GM12878 (cell line): ENCODE data around the gene YPEL3. TPM values are rescaled to one million over a fixed set of nuclear protein-coding genes. Genes with fewer than 3 reads are reported as not detected.

Experiments used
- ASH2L ChIP-seq: fragments of 300-600, 200-600 bp; sonication (generic); IDR thresholded peaks from 2 replicates; pipeline ENCODE4 v1.6.1; 2017; ENCODE audit warnings: low read depth, mild to moderate bottlenecking, borderline replicate concordance
- ATF7 ChIP-seq: fragments of 450-650 bp; IDR thresholded peaks from 2 replicates; pipeline ENCODE4 v1.6.1; 2016; ENCODE audit warnings: low read depth, mild to moderate bottlenecking
- BCL11A ChIP-seq: IDR thresholded peaks from 2 replicates; pipeline ENCODE4 v1.6.1; 2011; ENCODE audit warnings: low read depth, low read length
- BCLAF1 ChIP-seq: fragments of 450-650 bp; IDR thresholded peaks from 2 replicates; pipeline ENCODE4 v1.6.1; 2017; ENCODE audit warnings: antibody characterized with exemption, mild to moderate bottlenecking, moderate library complexity
- BHLHE40 ChIP-seq, 2 experiments: fragments of 450-650 bp in 1 of 2; IDR thresholded peaks; 2 replicates each; pipeline ENCODE4 v1.6.1; 2011 to 2017; ENCODE audit warnings: low read depth in 2 of 2, borderline replicate concordance in 1 of 2, improper control_type of control experiment in 1 of 2, low read length in 1 of 2, mild to moderate bottlenecking in 1 of 2
- CBFB ChIP-seq: IDR thresholded peaks from 2 replicates; pipeline ENCODE4 v1.6.1; 2016; ENCODE audit warnings: antibody characterized with exemption, low read depth
- CBX5 ChIP-seq: sonication (generic); IDR thresholded peaks from 2 replicates; pipeline ENCODE4 v1.6.1; 2016; ENCODE audit warnings: low read depth, moderate library complexity, mild to moderate bottlenecking, inconsistent platforms
- CHD1 ChIP-seq: IDR thresholded peaks from 2 replicates; pipeline ENCODE4 v1.6.1; 2012; ENCODE audit warnings: low read depth, low read length, improper control_type of control experiment
- CHD4 ChIP-seq: fragments of 200-600 bp; sonication (generic); IDR thresholded peaks from 2 replicates; pipeline ENCODE4 v1.6.1; 2016; ENCODE audit warnings: mild to moderate bottlenecking
- GATAD2B ChIP-seq: fragments of 450-650 bp; conservative IDR thresholded peaks from 2 replicates; pipeline ENCODE4 v1.6.1; 2017; ENCODE audit warnings: low read depth, mild to moderate bottlenecking, moderate library complexity
- MLLT1 ChIP-seq: fragments of 450-650 bp; IDR thresholded peaks from 2 replicates; pipeline ENCODE4 v1.6.1; 2016; ENCODE audit warnings: mild to moderate bottlenecking
- NFYA ChIP-seq: IDR thresholded peaks from 2 replicates; pipeline ENCODE4 v1.6.1; 2011; ENCODE audit warnings: low read depth, mild to moderate bottlenecking, low read length, improper control_type of control experiment, borderline replicate concordance
- NR2F1 ChIP-seq: fragments of 450-650 bp; conservative IDR thresholded peaks from 2 replicates; pipeline ENCODE4 v1.6.1; 2017; ENCODE audit warnings: mild to moderate bottlenecking
- PBX3 ChIP-seq: IDR thresholded peaks from 2 replicates; pipeline ENCODE4 v1.6.1; 2011; ENCODE audit warnings: mild to moderate bottlenecking, low read depth, low read length, moderate library complexity; ENCODE audit not compliant: insufficient replicate concordance
- RAD51 ChIP-seq: fragments of 450-650 bp; IDR thresholded peaks from 2 replicates; pipeline ENCODE4 v1.6.1; 2016; ENCODE audit warnings: moderate library complexity, mild to moderate bottlenecking, inconsistent platforms
- RELA ChIP-seq: fragments of 450-650 bp; IDR thresholded peaks from 2 replicates; pipeline ENCODE4 v1.8.0; 2014; ENCODE audit warnings: borderline replicate concordance; ENCODE audit not compliant: partially characterized antibody
- SIX5 ChIP-seq: IDR thresholded peaks from 2 replicates; pipeline ENCODE4 v1.6.1; 2011; ENCODE audit warnings: mild to moderate bottlenecking, low read depth, low read length, moderate library complexity; ENCODE audit not compliant: severe bottlenecking
- SMAD1 ChIP-seq: fragments of 450-650 bp; IDR thresholded peaks from 2 replicates; pipeline ENCODE4 v1.6.1; 2018; ENCODE audit warnings: mild to moderate bottlenecking, low read depth; ENCODE audit not compliant: partially characterized antibody
- SMARCA5 ChIP-seq: fragments of 450-650 bp; IDR thresholded peaks from 2 replicates; pipeline ENCODE4 v1.6.1; 2017; ENCODE audit warnings: mild to moderate bottlenecking
- SREBF1 ChIP-seq: IDR thresholded peaks from 2 replicates; pipeline ENCODE4 v1.6.1; 2012; ENCODE audit warnings: mild to moderate bottlenecking, low read length
- STAT3 ChIP-seq: IDR thresholded peaks from 2 replicates; pipeline ENCODE4 v1.6.1; 2011; ENCODE audit warnings: low read depth, low read length, improper control_type of control experiment
- TBL1XR1 ChIP-seq: IDR thresholded peaks from 2 replicates; pipeline ENCODE4 v1.6.1; 2012; ENCODE audit warnings: low read depth, low read length, improper control_type of control experiment
- USF1 ChIP-seq: IDR thresholded peaks from 2 replicates; pipeline ENCODE4 v1.6.1; 2011; ENCODE audit warnings: borderline replicate concordance, low read depth, mild to moderate bottlenecking, moderate library complexity, mixed read lengths, low read length; ENCODE audit not compliant: insufficient read depth; ENCODE audit errors: extremely low read length
- USF2 ChIP-seq: IDR thresholded peaks from 2 replicates; pipeline ENCODE4 v1.6.1; 2011; ENCODE audit warnings: low read depth, low read length, improper control_type of control experiment, borderline replicate concordance
- polyA plus RNA-seq, 11 experiments: library from polyadenylated mRNA; depleted of rRNA in 4 of 11; unstranded in 6 of 11; stranded (reverse) in 5 of 11; fragments of >200 nt; fragmentation: Nextera tagmentation in 4 of 11; fragmentation: Illumina TruSeq in 1 of 11; extraction: Ambion mirVana in 4 of 11; extraction: Trizol in 1 of 11; gene quantifications; 1 replicate in 1 of 11; 2 replicates in 10 of 11; pipeline versions ENCODE4 v1.2.1 to v1.2.3, GENCODE V29; 2011 to 2016; ENCODE audit warnings: inconsistent platforms in 2 of 11, missing spikeins in 2 of 11, low read depth in 1 of 11
- total RNA-seq, 4 experiments: library from RNA; depleted of rRNA in 3 of 4; stranded (reverse); fragments of >200 nt in 3 of 4; fragmentation: Illumina TruSeq in 1 of 4; extraction: Trizol in 1 of 4; gene quantifications; 2 replicates each; pipeline versions ENCODE4 v1.2.1 to v1.2.3, GENCODE V29; 2013 to 2021

Gene YPEL3
- total and polyA plus RNA-seq, 10 of the 15 experiments (the other 5 are each of a cell fraction or from before 2014, with no cell fraction given): 1.3 to 22.0 (median 12.1) TPM

- TF ChIP-seq NR2F1 (no peak), SMARCA5 (peak; percentile 73), SREBF1 (no peak), RELA (peak; percentile 46), PBX3 (no peak), TBL1XR1 (no peak), BHLHE40 (IDR thresholded peaks at IDR 0.05; ENCODE audit: borderline replicate concordance in 1 of 2, low read depth in 2 of 2, low read length in 1 of 2) (no peak; a peak in 1 of 4 replicates), CBX5 (no peak), STAT3 (no peak), NFYA (no peak), SIX5 (no peak), CHD1 (0 out of 2 replicates have a peak, but pooled peaks have one; percentile 53), USF1 (no peak), BCL11A (no peak), GATAD2B (peak; percentile 32; the same call in 1 of the 2 replicates), SMAD1 (no peak), ASH2L (no peak), RAD51 (no peak), MLLT1 (peak; percentile 64), CBFB (no peak), CHD4 (no peak), BCLAF1 (no peak), ATF7 (no peak), USF2 (no peak)
Measured at GRCh38 chr16:30065943-30066760, 29.9 kb downstream of the YPEL3 start (continued).
